H9 (cell line): ENCODE measurements around the gene LDB3. TPM values are rescaled to one million over a fixed set of nuclear protein-coding genes. Genes with fewer than 3 reads are reported as not detected.
A peak's percentile ranks its signal among the peaks of the same experiment; 100 is the strongest.

Source experiments
- DNase-seq: peaks from one replicate; pipeline ENCODE4 v3.0.0-alpha.2; 2017
- H2AFZ ChIP-seq: one replicate; pipeline ENCODE4 v1.6.1; 2013; ENCODE audit warnings: mild to moderate bottlenecking, low read length, control low read depth, moderate library complexity
- H2AK5ac ChIP-seq: 2 replicates; pipeline ENCODE4 v1.6.1; 2013; ENCODE audit warnings: low read length, control low read depth, mixed read lengths; ENCODE audit not compliant: insufficient read length
- H2BK120ac ChIP-seq: one replicate; pipeline ENCODE4 v1.6.1; 2013; ENCODE audit warnings: low read depth, mild to moderate bottlenecking, low read length, control low read depth, inconsistent platforms; ENCODE audit not compliant: poor library complexity, severe bottlenecking
- H2BK12ac ChIP-seq: 2 replicates; pipeline ENCODE4 v1.6.1; 2013; ENCODE audit warnings: low read length, control low read depth, mixed read lengths, low read depth; ENCODE audit not compliant: insufficient read length
- H2BK15ac ChIP-seq: 2 replicates; pipeline ENCODE4 v1.6.1; 2013; ENCODE audit warnings: low read depth, low read length, control low read depth
- H2BK20ac ChIP-seq: one replicate; pipeline ENCODE4 v1.6.1; 2013; ENCODE audit warnings: low read depth, mild to moderate bottlenecking, low read length, control low read depth, inconsistent platforms; ENCODE audit not compliant: poor library complexity, severe bottlenecking
- H2BK5ac ChIP-seq: 2 replicates; pipeline ENCODE4 v1.6.1; 2013; ENCODE audit warnings: low read length, control low read depth, mixed read lengths; ENCODE audit not compliant: insufficient read length
- H3K14ac ChIP-seq: 2 replicates; pipeline ENCODE4 v1.6.1; 2013; ENCODE audit warnings: low read length, control low read depth; ENCODE audit not compliant: insufficient read depth
- H3K18ac ChIP-seq: 2 replicates; pipeline ENCODE4 v1.6.1; 2013; ENCODE audit warnings: low read depth, mild to moderate bottlenecking, mixed read lengths, low read length, control low read depth; ENCODE audit not compliant: insufficient read length
- H3K23ac ChIP-seq: 2 replicates; pipeline ENCODE4 v1.6.1; 2013; ENCODE audit warnings: low read length, control low read depth, mixed read lengths, low read depth; ENCODE audit not compliant: insufficient read length
- H3K23me2 ChIP-seq: 2 replicates; pipeline ENCODE4 v1.6.1; 2013; ENCODE audit warnings: low read depth, mild to moderate bottlenecking, mixed read lengths, low read length, control low read depth; ENCODE audit not compliant: insufficient read length, poor library complexity, severe bottlenecking
- H3K27ac ChIP-seq: 2 replicates; pipeline ENCODE4 v1.5.1; 2013; ENCODE audit warnings: low read length, control low read depth, mixed read lengths, low read depth; ENCODE audit not compliant: insufficient read length
- H3K27me3 ChIP-seq: 2 replicates; pipeline ENCODE4 v1.6.1; 2013; ENCODE audit warnings: low read length, control low read depth, inconsistent platforms; ENCODE audit not compliant: insufficient read depth
- H3K4ac ChIP-seq: 2 replicates; pipeline ENCODE4 v1.6.1; 2013; ENCODE audit warnings: low read depth, mild to moderate bottlenecking, control low read depth, inconsistent platforms, low read length, moderate library complexity
- H3K4me1 ChIP-seq: 2 replicates; pipeline ENCODE4 v1.6.1; 2013; ENCODE audit warnings: low read length, control low read depth, inconsistent platforms; ENCODE audit not compliant: insufficient read depth
- H3K4me2 ChIP-seq: 2 replicates; pipeline ENCODE4 v1.6.1; 2013; ENCODE audit warnings: low read length, control low read depth, mixed read lengths; ENCODE audit not compliant: insufficient read length, insufficient read depth
- H3K56ac ChIP-seq: 2 replicates; pipeline ENCODE4 v1.6.1; 2013; ENCODE audit warnings: low read depth, mild to moderate bottlenecking, mixed read lengths, low read length, control low read depth; ENCODE audit not compliant: insufficient read length
- H3K79me1 ChIP-seq: 2 replicates; pipeline ENCODE4 v1.6.1; 2013; ENCODE audit warnings: low read depth, mild to moderate bottlenecking, moderate library complexity, low read length, control low read depth, inconsistent platforms; ENCODE audit not compliant: insufficient read depth, poor library complexity, severe bottlenecking
- H3K79me2 ChIP-seq: 2 replicates; pipeline ENCODE4 v1.6.1; 2013; ENCODE audit warnings: low read length, control low read depth, inconsistent platforms; ENCODE audit not compliant: insufficient read depth
- H3K9ac ChIP-seq: 2 replicates; pipeline ENCODE4 v1.6.1; 2013; ENCODE audit warnings: low read length, control low read depth, mixed read lengths; ENCODE audit not compliant: insufficient read length; ENCODE audit errors: extremely low read depth
- H3K9me3 ChIP-seq: one replicate; pipeline ENCODE4 v1.6.1; 2013; ENCODE audit warnings: low read depth, low read length, inconsistent platforms; ENCODE audit not compliant: control insufficient read depth
- H3T11ph ChIP-seq: one replicate; pipeline ENCODE4 v1.6.1; 2013; ENCODE audit warnings: mild to moderate bottlenecking, low read length, control low read depth, inconsistent platforms
- H4K20me1 ChIP-seq: one replicate; pipeline ENCODE4 v1.6.1; 2013; ENCODE audit not compliant: control insufficient read depth, insufficient read length, insufficient read depth
- H4K5ac ChIP-seq: 2 replicates; pipeline ENCODE4 v1.6.1; 2013; ENCODE audit warnings: low read depth, mild to moderate bottlenecking, mixed read lengths, low read length, control low read depth; ENCODE audit not compliant: insufficient read length
- H4K8ac ChIP-seq: replicated peaks from 2 replicates; pipeline ENCODE4 v1.6.1; 2013; ENCODE audit warnings: low read length, control low read depth, mixed read lengths, low read depth; ENCODE audit not compliant: insufficient read length
- H4K91ac ChIP-seq: 2 replicates; pipeline ENCODE4 v1.6.1; 2013; ENCODE audit warnings: low read depth, mild to moderate bottlenecking, moderate library complexity, mixed read lengths, low read length, control low read depth; ENCODE audit not compliant: insufficient read length
- H3K27ac Mint-ChIP-seq, 3 experiments: 2 replicates in 2 of 3; 3 replicates in 1 of 3; pipeline ENCODE4 v1.8.0; 2020 to 2021; ENCODE audit warnings: mixed read lengths in 3 of 3, mild to moderate bottlenecking in 1 of 3, moderate library complexity in 1 of 3
- H3K27me3 Mint-ChIP-seq: 2 replicates; pipeline ENCODE4 v1.8.0; 2021; ENCODE audit warnings: low read depth, mild to moderate bottlenecking, moderate library complexity, mixed read lengths
- H3K36me3 Mint-ChIP-seq, 3 experiments: 2 replicates in 2 of 3; 3 replicates in 1 of 3; pipeline ENCODE4 v1.8.0; 2020 to 2021; ENCODE audit warnings: low read depth in 3 of 3, mixed read lengths in 3 of 3; ENCODE audit not compliant: insufficient read depth in 1 of 3
- H3K4me1 Mint-ChIP-seq, 2 experiments: 2 replicates each; pipeline ENCODE4 v1.8.0; 2020; ENCODE audit warnings: mixed read lengths in 2 of 2
- H3K4me3 Mint-ChIP-seq, 2 experiments: 2 replicates in 1 of 2; 3 replicates in 1 of 2; pipeline ENCODE4 v1.8.0; 2020 to 2021; ENCODE audit warnings: mild to moderate bottlenecking in 2 of 2, mixed read lengths in 2 of 2, moderate library complexity in 1 of 2
- H3K9me3 Mint-ChIP-seq, 2 experiments: 2 replicates in 1 of 2; 3 replicates in 1 of 2; pipeline ENCODE4 v1.8.0; 2020; ENCODE audit warnings: mild to moderate bottlenecking in 2 of 2, mixed read lengths in 2 of 2, moderate library complexity in 1 of 2
- CTCF ChIP-seq: fragments of 200-600 bp; sonication (generic); conservative IDR thresholded peaks from 3 replicates; pipeline ENCODE4 v1.8.0; 2021; ENCODE audit warnings: antibody characterized with exemption, mild to moderate bottlenecking
- WGBS: extraction: QIAGEN DNeasy Blood & Tissue Kit; methylation state at CpG from one replicate; pipeline ENCODE4 v1.1.7; 2013; ENCODE audit warnings: missing lambda C conversion rate, low lambda C conversion rate, mixed read lengths; ENCODE audit not compliant: insufficient read length; ENCODE audit errors: extremely low coverage; 5-methylcytosine and 5-hydroxymethylcytosine counted together
- total RNA-seq: library from RNA; stranded (reverse); gene quantifications from 2 replicates; pipeline ENCODE4 v1.2.1, GENCODE V29; 2021

The LDB3 gene
- total RNA-seq, 1 experiment from 2014 or later, result 0.17 TPM

DNA sequence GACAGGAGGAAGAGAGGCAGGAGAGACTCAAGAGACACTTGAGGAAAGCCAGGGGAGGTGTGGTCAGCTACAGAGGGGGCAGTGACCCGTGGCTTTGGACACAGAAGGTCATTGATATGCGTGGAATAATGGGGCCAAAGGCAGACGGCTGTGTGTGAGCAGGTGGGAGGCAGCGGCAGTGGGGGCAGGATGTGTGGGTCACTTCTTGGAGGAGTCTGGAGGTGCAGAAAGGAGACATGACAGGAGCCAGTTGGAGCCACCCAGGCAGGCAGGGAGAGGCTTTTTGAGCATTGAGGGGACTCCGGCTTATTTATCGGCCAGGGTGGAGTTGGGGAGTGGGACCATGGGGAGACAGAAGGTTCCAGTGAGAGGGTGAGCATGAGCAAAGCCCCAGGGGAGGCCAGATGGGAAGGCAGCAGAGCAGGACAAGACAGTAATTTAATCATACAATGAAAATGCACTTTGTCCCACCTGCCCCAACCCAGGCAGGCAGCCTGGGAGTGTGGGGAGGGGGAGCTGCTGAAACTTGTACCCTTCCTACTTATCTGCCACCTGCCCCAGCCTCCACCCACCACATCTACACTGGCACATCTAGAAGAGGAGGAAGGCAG, 5.0 kb downstream of the LDB3 start:
- Mint-ChIP-seq H3K4me1 (peaks cover 34 to 54% of the 10 kb centered on the region in 2 experiments), H3K27me3 (no peaks in the 10 kb centered on the region), H3K9me3 (no peaks in the 10 kb centered on the region), H3K27ac (peak overlapping the region in 1 of 3 experiments; percentile 32; a peak in 2 of 7 replicates), H3K36me3 (no peaks in the 10 kb centered on the region), H3K4me3 (no peak overlapping the region; a peak in 1 of 5 replicates)
- H3T11ph ChIP-seq, result no peak overlapping the region
- H2AFZ ChIP-seq, result no peak overlapping the region
- no peak overlapping the region for H4K8ac ChIP-seq
- H4K5ac ChIP-seq, result no peak overlapping the region
- no peak overlapping the region for H3K9ac ChIP-seq
- H3K23ac ChIP-seq, result no peak overlapping the region
- H3K23me2 ChIP-seq, result no peaks in the 10 kb centered on the region
- no peak overlapping the region for H3K18ac ChIP-seq
- H2BK5ac ChIP-seq, result no peak overlapping the region
- H4K91ac ChIP-seq, result no peak overlapping the region
- no peak overlapping the region for H3K14ac ChIP-seq
- DNase-seq, result no peak
- H2BK20ac ChIP-seq, result no peak overlapping the region
- no peak overlapping the region for H2AK5ac ChIP-seq
- no peak overlapping the region for H2BK12ac ChIP-seq
- no peak overlapping the region for H2BK120ac ChIP-seq
- no peaks in the 10 kb centered on the region for H3K79me2 ChIP-seq
- TF ChIP-seq CTCF, result no peak
- H4K20me1 ChIP-seq, result no peaks in the 10 kb centered on the region
- no peak overlapping the region for H3K4ac ChIP-seq
- no peak overlapping the region for H3K56ac ChIP-seq
- no peaks in the 10 kb centered on the region for H3K79me1 ChIP-seq
- H3K27ac ChIP-seq, result no peak overlapping the region
- no peaks in the 10 kb centered on the region for H3K9me3 ChIP-seq
- no CpG with 5 or more reads among the region's 6 CpGs for WGBS
- no peak overlapping the region for H2BK15ac ChIP-seq
- no peaks in the 10 kb centered on the region for H3K27me3 ChIP-seq
- no peaks in the 10 kb centered on the region; the same call in 1 of the 2 replicates for H3K4me1 ChIP-seq
- H3K4me2 ChIP-seq, result no peak overlapping the region
